ENCODE results near the gene SUPT6H.
A peak's percentile ranks its signal among the peaks of the same experiment; 100 is the strongest.

Gene SUPT6H

DNA sequence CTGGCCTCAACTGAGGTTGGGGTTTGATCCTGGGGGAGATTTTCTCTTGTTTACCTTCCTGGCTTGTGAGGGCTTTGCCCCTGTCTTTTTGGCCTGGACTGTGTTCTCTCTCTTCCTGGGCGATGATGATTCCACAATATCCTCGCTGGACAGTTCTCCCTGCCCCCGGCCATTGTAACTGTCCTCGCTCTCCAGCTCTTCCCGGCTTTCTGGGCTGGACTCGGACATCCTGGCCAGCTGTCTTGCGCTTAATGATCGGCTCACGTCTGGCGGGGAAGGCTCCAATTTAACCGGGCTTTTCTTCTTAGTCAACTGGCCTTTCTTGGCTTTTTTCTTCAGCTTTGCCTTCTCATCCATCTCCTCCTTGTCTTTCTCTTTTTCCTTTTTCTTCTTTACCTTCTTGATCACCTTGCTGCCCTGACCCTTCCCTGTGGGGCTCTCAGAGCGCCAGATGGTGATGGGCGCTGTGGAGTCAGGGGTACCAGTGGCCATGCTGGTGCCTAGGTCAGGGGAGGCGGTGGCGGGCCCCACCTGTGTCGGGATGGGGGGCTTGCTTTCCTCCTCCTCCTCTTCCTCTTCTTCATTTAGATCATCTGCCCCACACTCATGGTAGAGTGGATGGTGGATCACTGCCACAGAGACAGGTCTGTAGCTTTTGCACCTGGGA is 41.7 kb downstream of the SUPT6H start:
- no peak for DNase-seq

GRCh38 chr17:28704219-28704858 is 42.3 kb downstream of the SUPT6H start:
- DNase-seq: no peak

- DNase-seq: no peak
Measured at GRCh38 chr17:28705074-28705659, 43.2 kb downstream of the SUPT6H start.

GRCh38 chr17:28705728-28706334 is 43.8 kb downstream of the SUPT6H start:
- DNase-seq: no peak

- DNase-seq: no peak
Measured at GRCh38 chr17:28706471-28707338, 44.7 kb downstream of the SUPT6H start.

DNA sequence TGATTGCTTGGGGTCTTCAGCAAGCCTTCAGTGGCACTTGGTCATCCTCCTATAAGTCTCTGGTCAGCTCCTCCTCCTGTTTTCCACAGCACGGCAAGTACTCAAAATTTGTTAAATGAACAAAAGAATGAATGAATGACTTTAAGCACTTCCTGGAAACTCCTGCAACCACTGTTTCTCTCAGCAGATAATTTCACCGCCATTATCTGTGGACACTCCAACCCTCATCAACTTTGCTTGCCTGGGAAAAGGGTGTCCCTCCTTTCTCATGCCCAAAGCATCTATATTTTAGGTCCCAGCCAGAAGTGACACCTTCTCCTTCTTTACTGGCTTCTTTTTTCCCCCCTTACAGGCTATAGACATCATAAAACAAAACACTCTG is 45.3 kb downstream of the SUPT6H start:
- DNase-seq: no peak

DNA sequence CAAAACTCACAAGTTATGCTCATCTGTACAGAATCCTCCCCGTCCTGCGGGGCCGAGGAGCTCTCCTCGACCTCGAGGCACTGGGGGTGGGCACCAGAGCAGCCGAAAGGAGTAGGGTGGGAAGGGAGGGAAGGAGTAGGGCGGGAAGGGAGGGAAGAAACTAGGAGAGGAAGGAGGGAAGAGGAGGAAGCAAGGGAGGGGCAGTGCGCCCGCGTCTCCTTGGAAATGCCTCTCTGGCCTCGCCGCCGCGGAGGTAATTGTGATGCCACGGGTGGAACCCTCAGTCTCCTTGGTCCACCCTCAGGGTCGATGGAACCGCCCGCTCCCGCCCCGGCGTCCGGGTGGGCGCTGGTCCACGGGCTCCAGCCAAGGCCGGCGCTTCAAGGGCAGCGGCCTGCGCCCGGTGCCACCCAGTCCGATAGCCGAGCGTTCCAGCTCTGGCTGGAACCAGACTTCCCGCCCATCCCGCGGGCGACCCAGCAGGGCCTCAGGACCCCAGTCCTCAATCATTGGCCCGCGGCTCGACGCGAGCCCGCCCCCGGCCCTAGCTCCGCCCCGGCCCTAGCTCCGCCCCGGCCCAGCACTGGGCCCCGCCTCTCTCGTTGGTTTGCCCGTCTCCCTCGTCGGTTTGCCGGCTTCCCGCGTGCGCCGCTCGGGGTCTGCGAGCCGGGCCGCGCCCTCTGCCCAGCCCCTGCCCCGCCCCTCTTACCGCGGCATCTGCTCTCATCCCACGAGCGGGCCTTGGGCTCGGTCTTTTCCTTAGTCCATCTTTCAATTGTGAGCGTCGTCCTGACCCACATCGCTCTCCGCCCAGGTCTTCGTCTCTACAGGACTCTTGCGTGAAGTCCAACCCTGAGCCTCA is 49.1 kb downstream of the SUPT6H start:
- peak; percentile 72 to 83 (median 77) for DNase-seq

DNA sequence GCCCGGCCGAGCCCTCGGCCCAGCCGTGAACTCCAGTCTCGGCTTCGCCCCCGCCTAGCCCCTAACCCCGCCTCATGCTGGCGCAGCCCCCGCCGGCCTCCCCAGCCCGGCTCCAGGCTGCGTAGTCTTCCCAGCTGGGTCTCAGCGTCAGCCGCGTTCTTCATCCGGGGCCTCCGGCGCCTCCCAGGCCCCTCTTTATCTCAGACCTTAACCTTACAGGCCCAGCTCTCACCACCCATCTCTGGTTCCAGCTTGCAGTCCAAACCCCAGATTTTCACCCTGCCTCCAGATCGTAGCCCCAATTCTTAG is 49.7 kb downstream of the SUPT6H start, which contains the start of gene PROCA1:
Gene PROCA1 (minus strand): TSS at position 166 of the 309 bp plus-strand sequence. CDS start 228 bp downstream, outside the sequence.
- peak in 2 of 4 experiments; percentile 28 to 47 for DNase-seq

- DNase-seq: peak in 3 of 4 experiments; percentile 35 to 47 (median 37)
Measured at GRCh38 chr17:28712032-28712704, 50.2 kb downstream of the SUPT6H start.

DNA sequence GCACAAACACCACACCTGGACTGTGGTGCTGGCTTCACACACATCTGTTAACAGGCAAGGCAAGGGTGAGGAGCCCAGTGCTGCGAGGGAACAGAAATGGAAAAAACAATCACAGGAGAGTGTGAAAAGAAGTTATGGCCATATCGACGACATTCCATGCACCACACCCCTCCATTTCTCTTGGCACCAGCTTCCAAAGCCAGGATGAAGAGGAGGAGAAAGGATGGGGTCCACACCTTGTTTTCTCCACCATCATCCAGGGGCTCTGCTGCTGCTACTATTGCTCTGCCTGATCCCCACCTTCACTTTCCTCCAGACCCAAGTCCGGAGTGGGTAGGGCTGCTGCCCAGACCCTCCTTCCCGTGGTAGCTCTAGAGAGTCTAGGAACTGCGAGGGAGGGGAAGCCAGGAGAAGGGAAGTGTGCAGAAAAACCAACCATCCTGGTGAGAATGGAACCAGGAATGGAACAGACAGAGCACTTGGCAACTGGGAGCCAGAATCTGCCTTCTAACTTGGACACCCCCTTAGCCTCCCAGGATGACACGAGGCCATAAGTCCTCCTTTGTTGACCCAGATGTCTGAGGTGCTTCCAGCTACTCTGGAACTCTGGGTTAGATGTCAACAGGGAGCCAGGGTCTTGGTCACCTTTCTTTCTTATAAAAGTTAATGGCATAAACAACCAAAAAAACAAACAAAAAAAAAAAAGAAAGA is 50.9 kb downstream of the SUPT6H start:
- DNase-seq: no peak

DNA sequence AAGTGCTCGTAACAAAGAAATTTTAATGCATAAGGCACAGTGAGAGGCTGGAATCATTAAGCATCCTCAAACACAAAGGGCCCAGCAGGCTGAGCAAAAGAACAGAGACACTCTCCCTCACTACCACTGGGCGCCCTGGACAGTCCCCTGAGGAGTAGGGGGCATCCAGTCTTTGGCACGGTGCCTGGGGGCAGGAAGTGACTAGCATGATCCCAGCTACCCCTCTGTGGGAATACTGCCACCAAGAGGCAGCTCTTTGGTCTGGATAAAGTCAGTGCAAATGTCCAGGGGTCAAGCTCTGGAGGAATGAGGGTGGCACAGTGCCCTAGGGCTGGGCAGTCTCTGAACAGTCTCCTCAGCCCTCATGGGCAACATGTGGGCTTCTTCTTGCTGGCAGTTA is 52.3 kb downstream of the SUPT6H start:
- DNase-seq: no peak

DNA sequence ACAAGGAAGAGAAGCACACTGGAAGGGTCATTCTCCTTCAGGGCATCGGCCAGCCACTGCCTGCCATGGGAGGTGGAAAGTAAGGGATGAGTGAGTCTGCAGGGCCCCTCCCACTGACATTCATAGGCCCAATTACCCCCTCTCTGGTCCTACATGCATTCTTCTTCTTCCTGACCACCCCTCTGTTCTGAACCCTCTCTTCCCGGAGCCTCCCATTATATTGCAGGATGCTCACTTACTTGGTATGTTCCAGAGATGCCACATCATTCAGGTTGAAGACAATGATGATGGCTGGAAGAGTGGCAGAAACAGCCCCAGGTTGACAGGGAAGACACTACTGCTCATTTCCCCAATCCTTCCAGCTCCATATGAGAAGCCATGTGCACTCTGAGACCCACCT is 53.2 kb downstream of the SUPT6H start:
- no peak for DNase-seq

GRCh38 chr17:28716740-28717577 is 55.0 kb downstream of the SUPT6H start:
- DNase-seq: no peak

DNA sequence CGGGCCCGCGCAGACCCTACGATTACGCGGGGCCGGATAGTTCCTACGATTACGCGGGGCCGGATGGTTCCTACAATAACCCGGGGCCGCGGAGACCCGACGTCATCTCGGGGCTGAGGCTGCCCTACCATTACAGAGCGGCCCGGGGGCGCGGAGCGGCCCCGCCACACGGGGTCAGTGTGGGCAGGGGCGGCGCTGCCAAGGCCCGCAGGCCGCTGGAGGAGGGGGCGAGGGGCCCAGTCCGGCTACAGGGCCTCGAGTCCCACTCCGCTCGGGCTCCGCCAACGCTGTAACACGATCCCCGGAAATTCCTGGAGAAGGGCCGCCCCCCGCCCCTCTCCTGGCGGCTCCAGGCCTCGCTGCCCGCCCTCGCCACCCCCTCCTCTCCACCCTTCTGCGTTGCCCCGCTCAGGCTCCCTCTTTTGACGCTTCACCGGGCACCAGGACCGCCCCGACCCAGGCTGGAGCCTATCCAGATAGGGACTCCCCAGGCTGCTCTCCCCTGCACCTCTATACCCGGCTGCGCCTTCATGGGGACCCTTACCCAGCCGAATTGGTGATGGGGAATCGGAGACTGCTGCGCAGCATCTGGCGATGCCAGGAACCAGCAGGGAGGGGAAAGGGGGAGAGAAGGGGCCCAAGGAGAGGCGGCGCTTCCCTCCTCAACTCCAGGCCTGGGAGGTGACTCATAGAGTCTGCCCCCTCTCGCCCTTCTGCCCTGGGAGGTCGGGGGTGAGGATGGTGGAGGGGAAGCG is 55.8 kb downstream of the SUPT6H start, which contains the start of gene RAB34:
Gene RAB34 (minus strand): TSS at position 291 of the 755 bp plus-strand sequence. CDS start 602 bp downstream, outside the sequence.
- peak in 1 of 4 experiments; percentile 16 for DNase-seq

DNA sequence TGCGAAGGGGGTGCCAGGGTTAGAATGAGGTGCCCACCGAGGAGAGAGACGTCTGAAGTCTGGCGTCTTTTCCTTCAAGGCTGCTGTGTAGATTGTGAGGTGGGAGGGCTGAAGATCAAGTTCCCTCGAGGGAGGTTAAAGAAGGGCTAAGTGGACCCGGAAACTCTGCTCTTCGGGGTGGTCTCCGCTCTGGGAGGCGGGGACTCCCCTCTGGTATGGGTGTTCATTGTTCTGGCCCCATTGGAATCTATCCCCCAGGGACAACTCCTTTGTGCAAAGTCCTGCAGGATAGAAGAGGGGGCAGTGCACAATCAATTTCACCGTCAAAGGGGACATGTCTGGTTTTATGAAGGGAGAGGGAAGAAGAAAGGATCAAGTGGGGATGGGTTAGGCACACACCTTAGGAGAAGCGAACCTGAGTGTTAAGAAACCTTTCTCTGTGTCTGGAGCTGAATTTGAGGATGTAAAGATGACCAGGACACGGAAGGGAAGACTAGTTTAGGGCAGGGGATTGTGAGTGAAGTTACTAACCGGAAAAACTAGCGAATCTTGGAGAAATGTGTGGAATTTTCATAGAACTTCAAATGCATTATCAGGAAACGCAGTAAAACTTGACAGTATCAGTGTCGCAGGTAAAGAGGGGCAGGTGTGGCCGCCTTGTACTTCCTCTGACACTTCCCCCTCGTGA is 56.5 kb downstream of the SUPT6H start:
- DNase-seq: no peak

DNA sequence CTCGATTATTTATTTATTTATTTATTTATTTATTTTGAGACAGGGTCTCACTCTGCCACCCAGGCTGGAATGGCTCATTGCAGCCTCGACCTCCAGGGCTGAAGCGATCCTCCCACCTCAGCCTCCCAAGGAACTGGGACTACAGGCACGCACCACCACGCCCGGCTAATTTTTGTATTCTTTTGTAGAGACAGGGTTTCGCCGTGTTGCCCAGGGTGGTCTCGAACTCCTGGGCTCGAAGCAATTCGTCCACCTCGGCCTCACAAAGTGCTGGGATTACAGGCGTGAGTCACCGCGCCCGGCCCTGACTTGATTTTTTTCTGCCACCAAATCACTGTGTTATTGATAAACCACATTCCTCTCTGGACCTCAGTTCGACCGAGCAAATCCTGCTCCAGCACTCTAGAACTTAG is 57.0 kb downstream of the SUPT6H start:
- DNase-seq: no peak

DNA sequence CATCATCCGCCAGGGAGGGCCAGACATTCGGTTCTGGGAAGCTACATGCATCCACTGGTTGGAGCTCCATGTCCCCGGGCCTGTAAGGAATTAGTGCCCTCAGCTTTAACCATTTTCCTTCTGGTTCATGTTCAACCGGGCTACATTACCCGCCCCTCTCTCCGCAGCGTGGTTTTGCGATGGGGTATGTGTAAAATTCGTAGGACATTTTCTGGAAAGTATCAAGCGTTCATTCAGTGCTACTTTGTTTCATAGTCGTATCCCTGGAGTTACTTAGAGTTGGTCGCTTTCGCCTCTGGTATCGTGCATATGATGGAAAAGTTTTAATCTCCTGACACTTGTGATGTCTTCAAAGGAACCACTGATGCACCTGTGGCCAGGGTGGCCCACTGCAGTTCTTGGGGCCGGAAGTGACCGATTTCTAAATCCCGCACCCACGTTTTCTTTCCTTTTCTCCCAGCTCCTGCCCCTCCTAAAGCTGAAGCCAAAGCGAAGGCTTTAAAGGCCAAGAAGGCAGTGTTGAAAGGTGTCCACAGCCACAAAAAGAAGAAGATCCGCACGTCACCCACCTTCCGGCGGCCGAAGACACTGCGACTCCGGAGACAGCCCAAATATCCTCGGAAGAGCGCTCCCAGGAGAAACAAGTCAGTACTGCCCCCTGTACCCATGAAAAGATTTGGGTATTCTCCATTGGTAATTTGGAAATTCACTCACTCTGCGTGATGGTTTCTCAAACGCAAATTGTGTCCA is 58.4 kb downstream of the SUPT6H start:
- no peak for DNase-seq
